ENCODE measurements around the gene UNC13B. TPM values are rescaled to one million over a fixed set of nuclear protein-coding genes. Genes with fewer than 3 reads are reported as not detected.
"Not testable (repeated sequence)": the region's sequence is repeated elsewhere in the genome, so short reads cannot be mapped to it uniquely, and the experiment has no call there.

The UNC13B gene
- total RNA-seq, 1 experiment from 2014 or later, result not detected

- no peaks in the 10 kb centered on the region for H3K36me3 ChIP-seq (ENCODE audit: insufficient read depth, low read length)
- no peaks in the 10 kb centered on the region for H3K79me2 ChIP-seq (ENCODE audit: low read length)
- H3K9me2 ChIP-seq (replicated peaks; ENCODE audit: insufficient read depth, low read length), result no peaks in the 10 kb centered on the region
- H3K4me1 ChIP-seq (ENCODE audit: low read length), result no peaks in the 10 kb centered on the region
- H3K9ac ChIP-seq (ENCODE audit: low read length), result no peak overlapping the region
- H3K27me3 ChIP-seq (ENCODE audit: low read length), result no peaks in the 10 kb centered on the region
- DNase-seq, result no peak
- no peaks in the 10 kb centered on the region for H4K20me1 ChIP-seq (ENCODE audit: insufficient read depth, low read depth, low read length)
- no peaks in the 10 kb centered on the region for H3K9me3 ChIP-seq (ENCODE audit: low read length)
- H3K27ac ChIP-seq (ENCODE audit: low read length), result no peak overlapping the region
- no peak overlapping the region for H3K4me3 ChIP-seq (ENCODE audit: low read length)
- no peak overlapping the region for H3K4me2 ChIP-seq (ENCODE audit: low read depth, low read length, poor library complexity, severe bottlenecking)
- H2AFZ ChIP-seq (ENCODE audit: low read length), result no peak overlapping the region
These were observed 5.0 kb upstream of the UNC13B start for GRCh38 chr9:35156781-35157180.

- not testable (repeated sequence) for H4K20me1 ChIP-seq (ENCODE audit: insufficient read depth, low read depth, low read length); H3K4me2 ChIP-seq (ENCODE audit: low read depth, low read length, poor library complexity, severe bottlenecking); H2AFZ ChIP-seq (ENCODE audit: low read length); H3K4me3 ChIP-seq (ENCODE audit: low read length); H3K79me2 ChIP-seq (ENCODE audit: low read length); H3K9ac ChIP-seq (ENCODE audit: low read length); H3K4me1 ChIP-seq (ENCODE audit: low read length); H3K36me3 ChIP-seq (ENCODE audit: insufficient read depth, low read length); H3K9me3 ChIP-seq (ENCODE audit: low read length); DNase-seq; H3K27ac ChIP-seq (ENCODE audit: low read length); H3K27me3 ChIP-seq (ENCODE audit: low read length); H3K9me2 ChIP-seq (replicated peaks; ENCODE audit: insufficient read depth, low read length)
These were observed 4.0 kb upstream of the UNC13B start for GRCh38 chr9:35157836-35158235.

GRCh38 chr9:35158501-35159280 lies 3.1 kb upstream of the UNC13B start:
- no peak for DNase-seq
- Histone ChIP-seq H3K27ac (ENCODE audit: low read length) (no peak overlapping the region), H3K4me2 (ENCODE audit: low read depth, low read length, poor library complexity, severe bottlenecking) (no peak overlapping the region)

GRCh38 chr9:35162605-35163315 lies 951 bp downstream of the UNC13B start:
- Histone ChIP-seq H4K20me1 (ENCODE audit: insufficient read depth, low read depth, low read length) (no peaks in the 10 kb centered on the region), H3K9me2 (replicated peaks; ENCODE audit: insufficient read depth, low read length) (no peaks in the 10 kb centered on the region), H3K4me2 (ENCODE audit: low read depth, low read length, poor library complexity, severe bottlenecking) (no peak overlapping the region), H3K9ac (ENCODE audit: low read length) (no peak overlapping the region), H3K36me3 (ENCODE audit: insufficient read depth, low read length) (no peaks in the 10 kb centered on the region), H3K9me3 (ENCODE audit: low read length) (no peaks in the 10 kb centered on the region), H3K4me1 (ENCODE audit: low read length) (no peaks in the 10 kb centered on the region), H3K4me3 (ENCODE audit: low read length) (no peak overlapping the region), H3K27ac (ENCODE audit: low read length) (no peak overlapping the region), H2AFZ (ENCODE audit: low read length) (no peak overlapping the region), H3K79me2 (ENCODE audit: low read length) (no peaks in the 10 kb centered on the region), H3K27me3 (ENCODE audit: low read length) (no peaks in the 10 kb centered on the region)
- DNase-seq, result no peak

More at GRCh38 chr9:35158501-35159280, 3.1 kb upstream of the UNC13B start:
- Histone ChIP-seq H3K4me1 (ENCODE audit: low read length) (no peaks in the 10 kb centered on the region), H4K20me1 (ENCODE audit: insufficient read depth, low read depth, low read length) (no peaks in the 10 kb centered on the region), H3K9ac (ENCODE audit: low read length) (no peak overlapping the region), H3K9me2 (replicated peaks; ENCODE audit: insufficient read depth, low read length) (no peaks in the 10 kb centered on the region), H3K79me2 (ENCODE audit: low read length) (no peaks in the 10 kb centered on the region), H3K36me3 (ENCODE audit: insufficient read depth, low read length) (no peaks in the 10 kb centered on the region), H3K27me3 (ENCODE audit: low read length) (no peaks in the 10 kb centered on the region), H3K4me3 (ENCODE audit: low read length) (no peak overlapping the region), H2AFZ (ENCODE audit: low read length) (no peak overlapping the region), H3K9me3 (ENCODE audit: low read length) (no peaks in the 10 kb centered on the region)

DNA sequence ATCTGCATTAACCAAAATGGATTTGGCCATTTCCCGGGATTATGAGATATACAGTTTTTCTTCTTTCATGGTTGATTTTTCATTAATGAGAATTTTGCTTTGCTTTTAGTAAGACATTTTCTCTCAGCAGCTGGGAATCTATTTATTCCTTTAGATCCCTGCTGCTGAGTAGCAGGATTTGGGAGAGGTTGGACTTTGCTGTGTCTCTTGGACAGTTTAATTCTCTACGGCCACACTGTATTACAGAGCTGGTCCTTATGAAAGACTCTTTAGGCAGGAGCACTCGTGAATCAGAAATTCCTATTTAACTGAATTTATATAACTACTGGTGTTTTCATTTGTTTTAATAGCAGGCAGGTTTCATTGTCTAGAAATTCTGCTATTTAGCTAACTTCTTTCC lies 1.6 kb downstream of the UNC13B start:
- Histone ChIP-seq H3K9me3 (ENCODE audit: low read length) (no peaks in the 10 kb centered on the region), H3K9ac (ENCODE audit: low read length) (no peak overlapping the region), H4K20me1 (ENCODE audit: insufficient read depth, low read depth, low read length) (no peaks in the 10 kb centered on the region), H3K4me3 (ENCODE audit: low read length) (no peak overlapping the region), H3K27me3 (ENCODE audit: low read length) (no peaks in the 10 kb centered on the region), H3K9me2 (replicated peaks; ENCODE audit: insufficient read depth, low read length) (no peaks in the 10 kb centered on the region), H2AFZ (ENCODE audit: low read length) (no peak overlapping the region), H3K79me2 (ENCODE audit: low read length) (no peaks in the 10 kb centered on the region), H3K27ac (ENCODE audit: low read length) (no peak overlapping the region), H3K4me2 (ENCODE audit: low read depth, low read length, poor library complexity, severe bottlenecking) (no peak overlapping the region), H3K36me3 (ENCODE audit: insufficient read depth, low read length) (no peaks in the 10 kb centered on the region), H3K4me1 (ENCODE audit: low read length) (no peaks in the 10 kb centered on the region)
- DNase-seq, result no peak

- no peak for DNase-seq
- Histone ChIP-seq H3K27ac (ENCODE audit: low read length) (no peak overlapping the region), H3K9me3 (ENCODE audit: low read length) (no peaks in the 10 kb centered on the region), H3K36me3 (ENCODE audit: insufficient read depth, low read length) (no peaks in the 10 kb centered on the region), H3K27me3 (ENCODE audit: low read length) (no peaks in the 10 kb centered on the region), H2AFZ (ENCODE audit: low read length) (no peak overlapping the region), H3K4me1 (ENCODE audit: low read length) (no peaks in the 10 kb centered on the region), H3K9me2 (replicated peaks; ENCODE audit: insufficient read depth, low read length) (no peaks in the 10 kb centered on the region), H3K9ac (ENCODE audit: low read length) (no peak overlapping the region), H3K4me2 (ENCODE audit: low read depth, low read length, poor library complexity, severe bottlenecking) (no peak overlapping the region), H3K79me2 (ENCODE audit: low read length) (no peaks in the 10 kb centered on the region), H3K4me3 (ENCODE audit: low read length) (no peak overlapping the region), H4K20me1 (ENCODE audit: insufficient read depth, low read depth, low read length) (no peaks in the 10 kb centered on the region)
These were observed 2.9 kb downstream of the UNC13B start for GRCh38 chr9:35164711-35165110.

GRCh38 chr9:35167429-35167828 lies 5.6 kb downstream of the UNC13B start:
- DNase-seq; H3K4me2 ChIP-seq (ENCODE audit: low read depth, low read length, poor library complexity, severe bottlenecking); H3K4me3 ChIP-seq (ENCODE audit: low read length); H3K27me3 ChIP-seq (ENCODE audit: low read length); H3K79me2 ChIP-seq (ENCODE audit: low read length); H2AFZ ChIP-seq (ENCODE audit: low read length); H3K9me3 ChIP-seq (ENCODE audit: low read length); H3K27ac ChIP-seq (ENCODE audit: low read length); H3K9ac ChIP-seq (ENCODE audit: low read length); H3K4me1 ChIP-seq (ENCODE audit: low read length); H3K9me2 ChIP-seq (replicated peaks; ENCODE audit: insufficient read depth, low read length); H4K20me1 ChIP-seq (ENCODE audit: insufficient read depth, low read depth, low read length); H3K36me3 ChIP-seq (ENCODE audit: insufficient read depth, low read length): not testable (repeated sequence)

DNA sequence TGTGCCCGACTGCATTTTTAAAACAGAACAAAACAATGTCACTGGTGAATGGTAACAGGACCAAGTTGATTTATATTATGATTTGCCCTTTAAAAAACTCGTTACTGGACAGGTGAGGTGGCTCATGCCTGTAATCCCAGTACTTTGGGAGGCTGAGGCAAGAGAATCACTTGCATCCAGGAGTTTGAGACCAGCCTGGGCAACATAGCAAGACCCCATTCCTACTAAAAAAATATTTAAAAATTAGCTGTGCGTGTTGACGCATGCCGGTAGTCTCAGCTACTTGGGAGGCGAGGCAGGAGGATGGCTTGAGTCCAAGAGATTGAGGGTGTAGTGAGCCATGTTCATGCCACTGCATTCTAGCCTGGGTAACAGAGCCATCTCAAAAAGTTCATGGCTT lies 7.2 kb downstream of the UNC13B start:
- Histone ChIP-seq H3K27ac (ENCODE audit: low read length) (no peak overlapping the region), H3K4me1 (ENCODE audit: low read length) (no peaks in the 10 kb centered on the region), H3K9me3 (ENCODE audit: low read length) (no peaks in the 10 kb centered on the region), H4K20me1 (ENCODE audit: insufficient read depth, low read depth, low read length) (no peaks in the 10 kb centered on the region), H3K9me2 (replicated peaks; ENCODE audit: insufficient read depth, low read length) (no peaks in the 10 kb centered on the region), H3K4me2 (ENCODE audit: low read depth, low read length, poor library complexity, severe bottlenecking) (no peak overlapping the region), H3K79me2 (ENCODE audit: low read length) (no peaks in the 10 kb centered on the region), H3K36me3 (ENCODE audit: insufficient read depth, low read length) (no peaks in the 10 kb centered on the region), H3K27me3 (ENCODE audit: low read length) (no peaks in the 10 kb centered on the region), H3K9ac (ENCODE audit: low read length) (no peak overlapping the region), H3K4me3 (ENCODE audit: low read length) (no peak overlapping the region), H2AFZ (ENCODE audit: low read length) (no peak overlapping the region)
- DNase-seq, result no peak

Data from Karpas-422 (cell line).